ENCODE results near the gene AK5. TPM values are rescaled to one million over a fixed set of nuclear protein-coding genes. Genes with fewer than 3 reads are reported as not detected.

AK5 gene
- 3.6 and 9.8 TPM in 2 replicates for total RNA-seq

- DNase-seq (ENCODE audit: extremely low read depth, low read depth, low spot score), result no peak
These were observed at the start of gene AK5 for GRCh38 chr1:77281491-77282186. Gene AK5 (plus strand): TSS chr1:77282019. CDS start chr1:77282314, 295 bp downstream.

GRCh38 chr1:77232829-77233228, 49.0 kb upstream of the AK5 start:
- DNase-seq (ENCODE audit: extremely low read depth, low read depth, low spot score), result no peak

- DNase-seq (ENCODE audit: extremely low read depth, low read depth, low spot score), result no peak
These were observed 47.7 kb upstream of the AK5 start for GRCh38 chr1:77234096-77234495.

DNA sequence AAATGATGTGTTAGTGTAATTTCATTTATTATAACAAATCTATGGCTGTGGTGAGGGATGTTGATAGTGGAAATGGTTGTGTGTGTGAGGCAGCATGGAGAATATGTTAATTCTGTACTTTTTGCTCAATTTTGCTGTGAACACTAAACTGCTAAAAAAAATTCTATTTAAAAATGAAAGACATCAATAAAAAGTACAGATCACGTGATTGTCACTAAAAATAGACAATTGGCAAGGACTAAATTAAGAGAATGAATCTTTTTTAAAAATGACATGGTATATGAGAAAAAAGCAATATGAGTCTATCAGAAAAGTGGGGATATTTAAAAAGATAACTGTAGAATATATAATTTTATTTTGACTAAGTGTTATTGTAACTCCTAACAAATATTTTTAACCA, 46.9 kb upstream of the AK5 start:
- DNase-seq (ENCODE audit: extremely low read depth, low read depth, low spot score), result no peak

GRCh38 chr1:77238462-77238861, 43.4 kb upstream of the AK5 start:
- DNase-seq (ENCODE audit: extremely low read depth, low read depth, low spot score), result no peak

GRCh38 chr1:77239311-77239710, 42.5 kb upstream of the AK5 start:
- no peak for DNase-seq (ENCODE audit: extremely low read depth, low read depth, low spot score)

DNA sequence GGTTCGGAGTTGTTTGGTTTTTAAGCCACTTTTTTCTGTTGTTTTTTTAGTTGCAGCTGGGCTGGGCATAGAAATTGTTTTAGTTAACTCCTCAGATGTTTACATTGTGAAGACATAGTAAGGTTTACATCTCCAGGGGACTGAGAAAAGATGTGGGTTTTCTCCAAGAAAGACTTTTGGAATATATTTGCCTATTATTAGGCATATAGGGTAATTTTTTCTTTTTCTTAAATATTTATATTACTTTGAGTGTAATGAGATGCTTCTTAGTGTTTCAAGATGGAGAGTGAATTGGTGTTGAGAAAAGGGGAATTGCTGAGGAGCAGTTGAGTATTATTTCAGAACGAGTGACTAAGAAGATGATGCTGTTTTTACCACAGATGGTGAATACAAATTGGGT, 36.0 kb upstream of the AK5 start:
- no peak for DNase-seq (ENCODE audit: extremely low read depth, low read depth, low spot score)

DNA sequence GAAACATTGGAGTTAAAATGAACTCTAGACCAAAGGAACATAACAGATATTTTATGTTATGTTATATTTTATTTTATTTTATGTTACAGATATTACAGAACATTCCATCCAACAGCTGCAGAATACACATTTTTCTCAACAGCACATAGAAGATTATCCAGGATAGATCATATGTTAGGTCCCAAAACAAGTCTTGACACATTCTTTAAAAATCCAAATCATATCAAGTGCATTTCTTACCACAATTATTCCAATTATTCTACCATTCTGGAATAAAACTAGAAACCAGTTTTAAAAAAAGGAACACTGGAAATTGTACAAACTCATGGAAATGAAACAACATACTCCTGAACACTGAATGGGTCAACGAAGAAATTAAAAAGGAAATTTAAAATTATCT, 31.7 kb upstream of the AK5 start:
- no peak for DNase-seq (ENCODE audit: extremely low read depth, low read depth, low spot score)

- DNase-seq (ENCODE audit: extremely low read depth, low read depth, low spot score), result no peak
These were observed 28.6 kb upstream of the AK5 start for GRCh38 chr1:77253211-77253610.

GRCh38 chr1:77263708-77264107, 18.1 kb upstream of the AK5 start:
- no peak for DNase-seq (ENCODE audit: extremely low read depth, low read depth, low spot score)

DNA sequence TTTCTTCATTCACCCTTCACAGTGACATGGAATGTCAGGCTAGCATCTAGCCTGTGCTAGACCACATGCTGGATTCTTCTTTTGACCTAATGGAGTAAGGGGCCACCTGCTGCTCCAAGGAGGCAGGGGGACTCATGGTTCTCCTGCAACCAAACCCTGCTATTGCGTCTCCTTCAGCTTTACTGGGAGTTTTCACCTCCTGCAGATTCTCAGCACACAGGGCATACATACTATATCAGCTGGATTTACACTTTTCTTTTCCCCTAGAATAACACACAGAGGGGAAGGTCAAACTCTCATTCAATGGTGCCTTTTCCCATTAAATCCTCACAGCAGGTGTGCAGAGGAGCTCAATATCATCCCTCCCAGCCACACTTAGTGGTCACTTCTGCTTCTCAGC, 16.6 kb upstream of the AK5 start:
- no peak for DNase-seq (ENCODE audit: extremely low read depth, low read depth, low spot score)

GRCh38 chr1:77267035-77267434, 14.8 kb upstream of the AK5 start:
- DNase-seq (ENCODE audit: extremely low read depth, low read depth, low spot score), result no peak

DNA sequence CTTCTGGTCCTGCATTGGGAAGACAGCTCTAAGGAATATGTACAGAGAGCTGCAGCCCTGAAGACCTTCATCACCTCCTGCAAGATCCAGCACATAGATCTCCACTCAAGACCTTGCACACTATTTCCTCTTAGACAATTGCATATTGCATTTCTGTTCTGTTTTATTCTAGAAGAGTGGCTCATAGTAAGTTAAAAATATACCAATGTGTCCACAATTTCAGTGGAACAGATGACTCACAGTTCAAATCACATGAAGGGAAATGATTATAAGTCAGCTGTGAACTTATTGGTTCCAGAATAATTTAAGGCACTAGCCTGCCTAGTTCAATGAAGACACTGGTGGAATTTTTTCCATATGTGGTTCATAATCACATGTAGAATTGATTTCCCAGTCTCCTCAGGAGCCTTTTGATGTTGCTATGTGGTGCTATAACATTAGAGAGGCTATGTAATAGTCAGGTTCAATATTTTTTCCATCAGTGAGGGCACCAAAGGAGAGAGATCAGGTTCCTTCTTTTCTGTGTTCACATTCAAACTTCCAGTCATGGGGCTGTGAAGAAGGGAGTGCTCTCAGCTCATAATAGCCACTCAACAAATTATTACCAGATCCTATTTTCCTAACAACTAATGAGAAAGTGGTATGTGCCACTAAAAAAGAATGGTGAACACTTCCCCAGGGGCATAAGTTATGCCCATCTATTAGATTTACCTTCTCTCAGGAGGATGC, 9.8 kb upstream of the AK5 start:
- DNase-seq (ENCODE audit: extremely low read depth, low read depth, low spot score), result peak; percentile 34

- DNase-seq (ENCODE audit: extremely low read depth, low read depth, low spot score), result no peak
These were observed 7.9 kb upstream of the AK5 start for GRCh38 chr1:77273891-77274290.

DNA sequence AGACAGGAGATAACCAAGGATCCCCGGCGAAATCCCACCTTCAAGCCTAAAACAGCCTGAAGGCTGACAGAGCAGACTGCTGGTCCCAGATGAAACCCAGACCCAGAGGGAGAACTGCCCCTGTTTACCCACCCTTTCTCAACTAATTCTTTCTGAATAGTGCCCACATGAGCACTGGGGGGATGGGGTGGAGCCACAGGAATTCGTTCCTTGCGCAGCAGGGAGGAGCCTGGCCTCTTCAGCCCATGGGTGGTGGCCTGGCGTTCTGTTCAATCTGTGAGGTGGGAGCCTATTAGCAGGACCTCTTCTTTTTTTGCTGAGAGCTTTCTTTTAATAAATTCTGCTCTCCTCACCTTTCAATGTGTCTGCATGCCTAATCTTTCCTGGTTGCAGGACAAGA, 6.6 kb upstream of the AK5 start:
- DNase-seq (ENCODE audit: extremely low read depth, low read depth, low spot score), result no peak

DNA sequence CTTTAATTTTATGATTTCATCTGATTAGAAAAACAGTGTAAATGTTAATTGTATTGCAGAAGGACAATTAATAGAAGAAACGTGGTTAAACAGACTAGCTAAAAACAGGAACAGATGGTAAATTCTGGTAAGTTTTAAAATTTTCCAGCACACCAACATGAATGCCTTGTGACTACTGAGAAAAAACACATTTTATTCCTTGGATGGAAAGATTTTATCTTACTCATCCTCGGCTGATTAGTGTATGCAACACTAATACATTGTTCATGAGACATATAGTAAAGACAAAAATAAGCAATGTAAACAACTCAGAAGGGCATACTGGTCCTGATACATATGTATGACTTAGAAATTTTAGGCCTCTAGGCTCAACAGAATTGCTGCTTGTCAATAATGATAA, 4.9 kb upstream of the AK5 start:
- DNase-seq (ENCODE audit: extremely low read depth, low read depth, low spot score), result no peak

- no peak for DNase-seq (ENCODE audit: extremely low read depth, low read depth, low spot score)
These were observed 1.9 kb upstream of the AK5 start for GRCh38 chr1:77279929-77280328.

DNA sequence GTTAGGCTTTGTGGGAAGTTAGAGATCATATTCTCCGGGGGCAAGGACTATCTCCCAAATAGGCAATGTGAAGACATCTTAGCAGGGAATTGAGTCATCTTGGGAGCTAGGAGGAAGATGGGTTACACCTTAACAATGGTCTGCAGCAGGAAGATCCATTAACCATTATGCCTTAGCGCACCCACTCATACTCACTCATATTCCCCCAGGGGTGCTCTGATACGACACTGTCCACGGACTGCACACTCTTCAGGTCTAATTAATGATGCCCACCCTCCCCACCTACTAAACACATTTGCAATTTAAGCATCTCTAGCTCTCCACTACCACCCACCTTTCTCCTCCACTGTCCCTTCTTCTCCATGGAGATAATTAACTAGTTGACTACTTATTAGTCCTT, 857 bp upstream of the AK5 start:
- DNase-seq (ENCODE audit: extremely low read depth, low read depth, low spot score), result no peak

DNA sequence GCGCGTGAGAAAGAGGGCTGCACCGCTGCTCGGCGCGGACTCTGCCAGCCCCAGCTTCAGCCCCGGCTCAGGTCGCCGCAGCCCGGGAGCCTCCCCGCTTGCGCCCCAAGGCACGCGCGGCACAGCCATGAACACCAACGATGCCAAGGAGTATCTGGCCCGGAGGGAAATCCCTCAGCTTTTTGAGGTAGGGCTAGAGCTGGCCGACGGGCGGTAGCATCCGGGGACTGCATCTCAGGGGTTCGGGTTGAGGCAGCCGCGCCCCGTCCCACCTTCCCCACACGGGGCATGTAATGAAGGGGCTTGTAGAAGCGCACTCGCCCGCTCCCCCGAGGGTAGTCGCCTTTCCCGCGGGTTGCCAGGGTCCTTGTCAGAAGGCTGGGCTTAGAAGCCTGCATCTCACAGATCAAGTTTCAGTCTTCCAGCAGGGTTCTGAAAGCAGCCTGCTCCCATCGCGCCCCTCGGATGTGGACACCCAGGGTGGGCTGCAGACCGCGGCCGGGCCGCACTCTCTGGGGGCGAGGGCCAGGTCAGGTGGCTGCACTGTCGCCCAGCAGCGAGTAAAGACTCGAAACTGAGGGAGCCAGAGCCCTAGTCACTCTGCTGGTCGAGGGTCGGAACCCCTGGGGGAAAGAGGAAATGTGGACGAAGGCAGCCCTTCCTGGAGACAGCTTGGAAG, 507 bp downstream of the AK5 start:
- no peak for DNase-seq (ENCODE audit: extremely low read depth, low read depth, low spot score)

DNA sequence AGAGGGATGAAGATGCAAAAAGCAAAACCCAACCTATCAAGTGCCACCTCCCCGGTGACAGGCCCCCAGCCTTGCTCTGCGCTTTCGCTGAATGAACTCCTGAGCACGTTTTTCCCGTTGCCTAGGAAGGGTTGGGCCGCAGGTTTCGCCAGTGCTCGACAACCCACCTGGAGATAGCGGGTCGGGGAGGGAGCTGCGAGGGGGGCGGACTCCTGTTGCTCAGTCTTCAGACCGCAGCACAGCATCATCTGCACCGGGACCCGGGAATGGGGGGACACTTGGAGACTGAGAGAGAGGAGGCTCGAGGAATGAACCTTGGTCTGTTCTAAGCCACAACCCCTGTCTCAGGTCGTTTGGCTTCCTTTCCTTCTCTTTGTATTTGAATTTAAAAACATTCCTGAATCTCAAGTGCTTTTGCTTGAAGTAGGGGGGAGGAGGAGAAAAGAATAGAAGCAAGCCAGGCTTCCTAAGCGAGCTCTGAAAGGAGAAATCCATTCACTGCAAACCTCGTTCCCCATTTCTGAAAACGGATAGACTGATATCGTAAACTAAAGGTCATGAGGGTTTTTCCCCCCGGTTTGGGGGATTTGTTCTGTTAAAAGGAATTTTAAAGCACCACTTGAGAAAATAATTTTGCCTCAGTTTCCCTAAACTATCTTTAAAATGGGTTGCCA, 1.2 kb downstream of the AK5 start:
- no peak for DNase-seq (ENCODE audit: extremely low read depth, low read depth, low spot score)

DNA sequence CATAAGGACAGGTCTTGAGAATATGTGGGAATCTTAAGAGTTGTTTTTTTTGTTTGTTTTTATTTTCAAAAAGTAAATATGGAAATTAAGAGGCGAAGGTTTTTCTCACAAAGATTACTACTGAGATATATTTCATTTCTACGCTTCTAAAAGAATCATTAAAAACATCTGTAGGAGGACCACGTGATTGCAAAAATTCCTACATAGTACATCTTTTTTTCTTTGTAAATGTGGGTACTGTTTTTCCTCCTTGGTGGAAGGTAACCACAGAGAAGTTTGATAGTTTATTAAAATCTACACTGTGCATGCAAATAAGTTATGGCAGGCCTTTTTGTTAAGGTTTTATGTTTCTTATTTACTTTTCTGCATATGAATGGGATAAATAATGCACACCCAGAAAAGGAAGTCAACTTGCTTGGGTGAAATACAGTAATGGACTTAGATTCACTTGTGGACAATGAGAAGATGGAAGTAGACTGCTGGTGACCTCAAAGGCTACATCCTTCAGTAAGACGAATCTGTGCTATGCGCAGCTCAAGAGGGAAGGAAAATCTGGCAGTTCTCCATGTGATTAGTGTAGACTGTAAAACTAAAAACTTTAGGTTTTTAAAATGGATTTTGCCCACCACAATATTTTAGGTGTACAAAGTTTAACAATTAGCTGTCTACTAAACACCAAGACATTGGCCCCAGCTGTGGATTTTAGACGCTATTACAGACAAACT, 2.0 kb downstream of the AK5 start:
- no peak for DNase-seq (ENCODE audit: extremely low read depth, low read depth, low spot score)
